ENCODE data around the gene HMCN1.

The HMCN1 gene

DNA sequence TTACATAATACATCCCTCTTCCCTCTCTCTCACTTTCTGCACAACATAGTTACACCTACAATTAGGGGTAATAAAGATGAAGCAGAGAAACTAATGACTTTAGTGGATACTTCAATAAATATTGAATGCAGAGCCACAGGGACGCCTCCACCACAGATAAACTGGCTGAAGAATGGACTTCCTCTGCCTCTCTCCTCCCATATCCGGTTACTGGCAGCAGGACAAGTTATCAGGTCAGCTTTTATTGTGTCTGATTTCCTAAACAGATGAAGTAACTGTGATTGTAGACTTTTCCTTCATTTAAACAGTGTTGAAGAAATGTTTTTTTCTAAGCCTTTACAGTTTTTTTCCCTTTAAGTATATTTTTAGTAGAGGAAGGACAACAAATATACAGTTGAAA lies 359.2 kb downstream of the HMCN1 start:
- no peak for TF ChIP-seq CTCF (IDR thresholded peaks at IDR 0.05; ENCODE audit: poor library complexity, severe bottlenecking)
- ATAC-seq (ENCODE audit: low read depth) (0 out of 3 replicates have a peak, but pooled peaks have one; percentile 44), DNase-seq (ENCODE audit: low spot score) (no peak)
- H3K4me3 ChIP-seq (ENCODE audit: severe bottlenecking) = no peak overlapping the region
- H3K27ac ChIP-seq (ENCODE audit: poor library complexity, severe bottlenecking) = no peak overlapping the region
- no peaks in the 10 kb centered on the region for H3K9me3 ChIP-seq (ENCODE audit: severe bottlenecking)
- H3K4me1 ChIP-seq (ENCODE audit: insufficient read depth, poor library complexity, severe bottlenecking) = peaks cover 9% of the 10 kb centered on the region
- no peaks in the 10 kb centered on the region for H3K27me3 ChIP-seq (ENCODE audit: insufficient read depth, poor library complexity, severe bottlenecking)
- H3K36me3 ChIP-seq (ENCODE audit: low read depth) = no peaks in the 10 kb centered on the region

DNA sequence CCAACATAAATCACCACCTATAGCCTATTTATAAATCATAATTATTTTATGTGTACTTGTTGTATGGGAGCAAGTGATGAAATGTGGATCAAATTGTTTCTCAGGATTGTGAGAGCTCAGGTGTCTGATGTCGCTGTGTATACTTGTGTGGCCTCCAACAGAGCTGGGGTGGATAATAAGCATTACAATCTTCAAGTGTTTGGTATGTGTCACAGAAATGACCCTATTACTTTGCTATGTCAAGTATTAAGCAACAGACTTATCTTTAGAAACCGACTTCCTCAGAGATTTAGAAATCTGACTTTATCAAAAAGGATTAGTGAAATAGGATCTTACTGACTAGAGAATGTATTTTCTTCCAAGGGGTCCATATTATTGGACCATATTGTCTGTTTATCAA lies 360.0 kb downstream of the HMCN1 start:
- TF ChIP-seq CTCF (IDR thresholded peaks at IDR 0.05; ENCODE audit: poor library complexity, severe bottlenecking) = no peak
- ATAC-seq (ENCODE audit: low read depth) (peak; percentile 53; the same call in 2 of the 3 replicates), DNase-seq (ENCODE audit: low spot score) (no peak)
- H3K36me3 ChIP-seq (ENCODE audit: low read depth) = no peaks in the 10 kb centered on the region
- no peaks in the 10 kb centered on the region for H3K27me3 ChIP-seq (ENCODE audit: insufficient read depth, poor library complexity, severe bottlenecking)
- no peaks in the 10 kb centered on the region for H3K9me3 ChIP-seq (ENCODE audit: severe bottlenecking)
- H3K27ac ChIP-seq (ENCODE audit: poor library complexity, severe bottlenecking) = no peak overlapping the region
- peaks cover 9% of the 10 kb centered on the region for H3K4me1 ChIP-seq (ENCODE audit: insufficient read depth, poor library complexity, severe bottlenecking)
- no peak overlapping the region for H3K4me3 ChIP-seq (ENCODE audit: severe bottlenecking)

DNA sequence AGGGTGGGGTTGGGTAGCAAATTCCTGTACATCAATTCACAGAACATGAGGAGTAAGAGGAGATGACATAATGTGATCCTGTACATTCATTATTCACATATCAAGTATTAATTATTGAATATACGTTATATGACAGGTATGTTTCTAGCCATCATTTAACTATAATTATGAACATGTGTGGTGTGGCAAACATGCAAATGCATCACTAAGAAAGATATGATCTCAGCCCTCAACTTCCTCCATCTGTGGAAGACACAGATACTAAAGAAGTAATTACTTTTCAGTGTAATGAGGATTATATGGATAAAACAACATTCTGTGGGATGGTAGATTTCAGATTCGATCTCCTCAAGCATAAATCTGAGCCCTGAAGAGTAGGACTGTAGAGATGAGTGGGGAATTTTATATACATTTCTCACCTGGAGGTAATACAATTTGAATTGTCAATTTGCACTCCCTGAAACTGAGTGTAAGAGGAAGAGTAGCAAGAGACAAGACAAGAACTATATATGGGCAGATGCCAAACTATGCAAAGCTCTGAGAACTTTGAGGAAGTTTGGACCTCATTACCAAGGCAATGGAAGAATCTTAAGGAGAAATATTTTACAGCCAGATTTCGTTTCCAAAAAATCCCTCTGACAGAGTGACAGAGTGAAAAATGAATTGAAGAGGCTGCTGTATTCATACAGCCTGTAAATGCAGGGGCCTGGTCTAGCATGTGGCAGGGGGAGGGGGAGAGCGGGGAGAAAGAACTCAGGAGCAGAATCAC lies 365.3 kb downstream of the HMCN1 start:
- H3K4me3 ChIP-seq (ENCODE audit: severe bottlenecking) = no peak overlapping the region
- no peak overlapping the region for H3K27ac ChIP-seq (ENCODE audit: poor library complexity, severe bottlenecking)
- no peaks in the 10 kb centered on the region for H3K9me3 ChIP-seq (ENCODE audit: severe bottlenecking)
- TF ChIP-seq CTCF (IDR thresholded peaks at IDR 0.05; ENCODE audit: poor library complexity, severe bottlenecking) = no peak
- no peaks in the 10 kb centered on the region for H3K27me3 ChIP-seq (ENCODE audit: insufficient read depth, poor library complexity, severe bottlenecking)
- H3K36me3 ChIP-seq (ENCODE audit: low read depth) = no peaks in the 10 kb centered on the region
- DNase-seq (ENCODE audit: low spot score) (no peak), ATAC-seq (ENCODE audit: low read depth) (no peak)
- H3K4me1 ChIP-seq (ENCODE audit: insufficient read depth, poor library complexity, severe bottlenecking) = no peaks in the 10 kb centered on the region

- no peak for ATAC-seq (ENCODE audit: low read depth)
- TF ChIP-seq CTCF (IDR thresholded peaks at IDR 0.05; ENCODE audit: poor library complexity, severe bottlenecking) = no peak
- H3K4me3 ChIP-seq (ENCODE audit: severe bottlenecking) = no peak overlapping the region
- H3K27me3 ChIP-seq (ENCODE audit: insufficient read depth, poor library complexity, severe bottlenecking) = no peaks in the 10 kb centered on the region
- H3K36me3 ChIP-seq (ENCODE audit: low read depth) = no peaks in the 10 kb centered on the region
- H3K9me3 ChIP-seq (ENCODE audit: severe bottlenecking) = no peaks in the 10 kb centered on the region
- DNase-seq (ENCODE audit: low spot score) = no peak
- no peak overlapping the region for H3K27ac ChIP-seq (ENCODE audit: poor library complexity, severe bottlenecking)
- no peaks in the 10 kb centered on the region for H3K4me1 ChIP-seq (ENCODE audit: insufficient read depth, poor library complexity, severe bottlenecking)
These were observed 367.9 kb downstream of the HMCN1 start for GRCh38 chr1:186102107-186102506.

DNA sequence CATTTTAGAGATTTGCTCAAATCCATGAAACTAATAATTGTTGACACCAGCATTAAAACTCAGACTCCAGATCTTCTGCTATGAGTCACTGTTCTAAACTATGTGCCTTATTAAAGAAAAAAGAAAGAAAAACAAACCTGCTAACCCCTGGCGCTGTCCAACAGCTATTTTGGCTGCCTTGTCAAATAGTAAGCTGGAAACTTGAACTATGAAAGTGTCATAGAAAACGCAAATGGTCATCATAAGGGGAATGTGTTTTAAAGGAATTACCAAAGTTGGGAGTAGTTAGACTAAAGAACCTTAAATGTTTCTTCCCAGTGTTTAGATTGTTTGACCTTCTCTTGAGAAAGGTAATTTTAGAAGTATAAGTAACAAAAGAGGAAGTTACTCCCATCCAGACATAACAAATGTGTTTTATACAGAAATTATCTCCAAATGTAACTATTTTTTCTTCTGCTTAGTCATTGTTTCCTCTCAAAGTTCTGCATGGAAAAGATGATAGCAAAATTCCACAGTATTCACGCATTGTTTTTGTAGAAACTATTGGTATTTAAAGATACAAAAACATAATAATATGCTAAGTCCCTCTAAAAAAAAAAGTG lies 368.5 kb downstream of the HMCN1 start:
- DNase-seq (ENCODE audit: low spot score) (no peak), ATAC-seq (ENCODE audit: low read depth) (peak; percentile 77)
- Histone ChIP-seq H3K27me3 (ENCODE audit: insufficient read depth, poor library complexity, severe bottlenecking) (no peaks in the 10 kb centered on the region), H3K36me3 (ENCODE audit: low read depth) (no peaks in the 10 kb centered on the region), H3K9me3 (ENCODE audit: severe bottlenecking) (no peaks in the 10 kb centered on the region), H3K4me3 (ENCODE audit: severe bottlenecking) (no peak overlapping the region), H3K4me1 (ENCODE audit: insufficient read depth, poor library complexity, severe bottlenecking) (no peaks in the 10 kb centered on the region), H3K27ac (ENCODE audit: poor library complexity, severe bottlenecking) (no peak overlapping the region)
- no peak for TF ChIP-seq CTCF (IDR thresholded peaks at IDR 0.05; ENCODE audit: poor library complexity, severe bottlenecking)

Measured in RWPE2 (cell line).